Measurements from ENCODE around the gene NPTN. TPM values are rescaled to one million over a fixed set of nuclear protein-coding genes. Genes with fewer than 3 reads are reported as not detected.
"Not testable (repeated sequence)": the region's sequence is repeated elsewhere in the genome, so short reads cannot be mapped to it uniquely, and the experiment has no call there.

The NPTN gene
- total RNA-seq, 1 experiment from 2014 or later: 69.0 TPM

DNA sequence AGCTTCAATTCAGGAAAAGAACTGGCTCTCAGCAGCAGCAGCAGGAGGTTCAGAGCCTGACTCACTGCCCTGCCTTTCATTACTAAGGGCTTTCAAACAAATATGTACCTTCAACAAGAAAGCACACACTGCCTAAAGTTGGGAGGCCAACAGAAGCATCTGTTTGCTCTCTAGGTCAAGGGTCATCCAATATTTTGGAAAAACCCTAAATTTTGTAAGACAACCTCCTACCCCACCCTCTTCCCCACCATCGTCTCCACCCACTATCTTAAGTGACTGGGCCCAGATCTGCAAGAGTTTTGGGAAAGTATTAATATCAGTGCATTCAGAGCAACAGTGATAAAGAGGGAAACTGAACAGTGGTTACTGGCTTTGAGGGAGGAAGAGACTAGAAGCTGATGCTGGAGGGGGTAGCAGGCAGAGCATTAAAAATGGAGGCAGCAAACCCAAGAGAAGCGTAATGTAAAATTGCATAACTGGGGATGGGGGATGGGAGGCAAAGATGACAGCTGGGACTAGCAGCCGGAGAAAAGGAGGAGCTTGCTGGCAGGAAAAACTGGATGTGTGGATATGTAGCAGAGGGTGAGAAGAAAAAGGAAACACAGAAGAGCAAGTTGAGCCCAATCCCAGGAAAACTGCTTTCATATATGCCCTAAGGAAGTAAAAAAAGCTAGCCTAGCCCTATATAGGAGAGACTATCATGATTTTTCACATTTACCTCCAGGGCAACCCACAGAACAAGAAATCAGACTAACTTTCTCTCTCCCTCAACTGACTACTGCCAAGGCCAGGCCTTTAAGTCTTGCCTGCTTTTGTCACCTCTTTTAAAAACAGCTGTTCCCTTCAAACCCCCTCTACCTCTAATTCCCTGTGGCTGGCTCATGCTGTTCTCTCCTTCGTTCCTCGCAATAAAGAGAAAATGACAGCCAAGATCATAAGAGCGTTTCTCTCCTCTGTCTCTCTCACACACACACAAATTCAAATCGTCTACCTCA is 31.4 kb downstream of the NPTN start:
- peak; percentile 22 for DNase-seq (ENCODE audit: low read depth)

DNA sequence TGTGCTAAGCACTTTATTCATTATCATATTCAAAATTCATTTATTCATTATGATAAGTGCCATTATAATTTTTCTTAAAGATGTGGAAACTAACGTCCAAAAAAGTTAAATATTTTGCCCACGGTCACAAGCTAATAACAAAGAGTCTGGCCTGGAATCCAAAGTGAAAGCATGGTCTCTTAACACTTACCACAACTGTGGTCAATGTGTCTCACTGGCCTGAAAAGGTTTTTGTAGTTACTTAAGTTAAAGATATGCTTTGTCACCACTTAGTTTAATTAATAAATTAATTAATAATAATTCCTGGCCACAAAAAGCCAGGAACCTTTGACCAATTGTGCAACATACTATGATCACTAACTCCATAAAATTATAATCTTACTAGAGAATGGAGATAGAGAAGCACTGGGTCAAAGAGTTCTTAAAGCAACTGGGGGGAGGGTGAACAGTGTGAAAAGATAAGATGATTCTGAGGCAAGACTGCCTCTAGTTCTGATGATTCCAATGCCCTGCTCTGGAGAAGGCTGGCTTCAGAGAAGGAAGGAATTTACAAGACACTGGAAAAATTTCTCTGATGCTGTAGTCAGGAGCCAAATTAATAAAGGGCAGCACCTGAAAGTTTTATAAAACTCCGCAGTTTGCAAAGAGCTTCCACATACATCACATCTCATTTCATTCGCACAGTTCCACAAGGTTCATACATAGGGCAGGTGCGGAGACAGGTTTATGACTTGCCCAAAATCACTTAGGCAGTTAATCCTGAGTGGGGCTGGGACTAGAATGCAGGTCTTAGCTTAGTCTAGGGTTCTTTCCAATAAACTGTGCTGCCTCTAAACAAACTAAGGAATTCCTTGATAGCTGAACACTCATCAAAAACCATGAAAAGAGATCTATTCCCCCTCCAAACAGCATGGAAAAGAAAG is 32.5 kb downstream of the NPTN start:
- no peak for DNase-seq (ENCODE audit: low read depth)

DNA sequence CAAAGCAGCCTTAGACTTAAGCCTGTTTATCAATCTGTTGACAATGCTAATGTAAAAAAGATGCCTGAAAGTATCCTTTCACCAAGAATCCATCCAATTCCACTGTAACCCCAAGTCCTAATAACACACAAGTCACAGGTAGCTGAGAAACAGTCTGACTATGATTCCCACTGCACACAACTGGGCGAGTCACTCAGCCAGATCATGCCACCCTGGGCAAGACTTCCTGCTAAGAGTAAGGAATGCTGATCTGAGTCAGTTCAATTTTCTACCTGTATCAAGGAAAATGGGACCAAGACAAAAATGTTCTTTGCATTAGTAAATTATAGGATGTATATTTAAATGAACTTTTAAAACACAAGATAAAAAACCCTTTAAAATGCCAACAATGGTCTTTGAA is 33.3 kb downstream of the NPTN start:
- DNase-seq (ENCODE audit: low read depth): peak; percentile 35

DNA sequence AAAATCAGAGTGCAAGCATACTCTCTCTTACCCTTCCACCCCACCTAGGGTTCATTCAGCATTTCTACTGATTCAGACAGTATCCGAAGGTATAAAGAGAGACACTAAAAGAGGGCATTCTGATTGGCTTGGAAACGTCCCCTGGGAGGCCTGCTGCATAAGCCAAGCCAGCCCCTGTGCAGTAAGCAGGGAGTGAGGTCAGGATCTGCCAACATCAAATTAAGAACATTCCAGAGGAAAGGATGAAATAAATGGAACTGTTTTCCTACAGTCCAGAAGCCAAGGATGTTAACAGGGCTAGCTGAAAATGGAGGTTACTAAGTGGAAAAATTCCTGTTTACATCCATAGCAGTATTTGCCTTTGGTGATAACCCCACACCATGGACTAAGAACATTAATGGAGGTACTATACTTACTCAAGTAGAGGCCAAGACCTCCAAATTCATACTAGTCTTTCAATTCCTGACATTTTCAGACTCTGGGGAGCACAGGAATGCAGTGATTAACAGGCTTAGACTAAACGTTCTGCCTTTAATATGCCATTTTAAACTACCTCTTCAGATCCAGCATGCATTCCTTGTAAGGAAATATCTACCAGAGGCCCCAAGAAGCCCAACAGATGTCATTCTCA is 34.5 kb downstream of the NPTN start:
- DNase-seq (ENCODE audit: low read depth): no peak

DNA sequence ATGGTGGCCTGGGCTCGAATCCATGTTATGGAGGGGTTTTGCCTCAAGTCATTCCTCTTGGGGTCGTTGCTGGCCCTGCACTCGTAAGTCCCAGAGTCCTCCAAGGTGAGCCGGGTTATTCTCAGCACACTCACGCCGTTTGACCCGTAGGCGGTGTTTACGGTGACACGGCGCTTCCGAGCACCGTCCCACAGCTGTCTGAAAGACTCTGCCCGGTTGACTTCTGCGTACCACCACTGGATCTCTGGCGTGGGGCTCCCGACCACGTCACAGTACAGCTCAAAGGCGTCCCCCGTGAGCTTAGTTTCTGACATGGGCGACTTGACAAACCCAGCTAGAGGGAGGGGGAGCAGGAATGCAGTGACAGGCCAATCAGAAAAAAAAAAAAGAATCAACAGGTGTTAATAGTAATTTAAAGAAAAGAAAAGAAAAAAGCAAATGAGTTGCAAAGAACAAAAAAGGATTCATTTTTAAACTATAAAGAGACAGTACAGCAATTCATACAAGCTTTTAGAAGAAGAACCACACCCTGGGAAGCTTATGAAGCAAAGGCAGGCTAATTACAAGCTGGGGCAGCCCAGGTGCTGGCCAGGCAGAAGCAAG is 36.1 kb downstream of the NPTN start:
- DNase-seq (ENCODE audit: low read depth): no peak

DNA sequence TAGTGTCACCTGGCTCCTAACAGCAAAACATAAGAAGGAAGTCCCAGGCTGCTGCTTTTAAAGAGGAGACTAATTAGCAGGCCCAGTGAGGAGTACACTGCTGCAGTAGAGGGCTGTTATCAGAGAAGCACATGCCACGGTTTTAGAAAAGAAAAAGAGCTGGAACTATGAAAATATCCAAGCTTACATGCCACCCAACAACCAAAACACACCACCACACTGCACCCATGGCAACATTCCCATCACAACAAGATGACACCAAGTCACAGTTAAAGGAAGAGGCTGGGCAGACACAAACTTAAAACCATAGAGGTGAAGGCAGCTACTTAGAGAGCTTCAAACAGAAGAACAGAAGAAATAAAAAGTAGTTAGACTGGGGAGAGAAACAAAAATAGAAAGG is 37.0 kb downstream of the NPTN start:
- DNase-seq (ENCODE audit: low read depth): no peak

DNA sequence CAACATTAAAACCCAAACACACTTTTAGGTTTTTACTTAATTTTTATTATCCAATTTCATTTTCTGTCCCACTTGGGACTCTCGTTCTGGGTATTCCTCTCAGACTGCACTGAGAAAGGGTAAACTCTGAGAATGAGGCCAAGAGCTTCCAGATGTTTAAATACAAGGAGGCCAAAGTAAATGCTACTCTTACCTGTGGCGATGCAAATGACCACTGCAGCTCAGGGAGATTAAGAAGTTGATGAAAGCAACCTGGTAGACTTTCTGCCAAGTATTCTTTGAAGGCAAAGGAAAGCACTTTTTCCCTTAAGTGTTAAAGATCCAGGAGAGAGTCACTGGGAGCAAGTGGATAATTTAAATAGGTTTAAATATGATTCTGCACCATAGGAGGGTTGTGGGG is 39.1 kb downstream of the NPTN start:
- no peak for DNase-seq (ENCODE audit: low read depth)

DNA sequence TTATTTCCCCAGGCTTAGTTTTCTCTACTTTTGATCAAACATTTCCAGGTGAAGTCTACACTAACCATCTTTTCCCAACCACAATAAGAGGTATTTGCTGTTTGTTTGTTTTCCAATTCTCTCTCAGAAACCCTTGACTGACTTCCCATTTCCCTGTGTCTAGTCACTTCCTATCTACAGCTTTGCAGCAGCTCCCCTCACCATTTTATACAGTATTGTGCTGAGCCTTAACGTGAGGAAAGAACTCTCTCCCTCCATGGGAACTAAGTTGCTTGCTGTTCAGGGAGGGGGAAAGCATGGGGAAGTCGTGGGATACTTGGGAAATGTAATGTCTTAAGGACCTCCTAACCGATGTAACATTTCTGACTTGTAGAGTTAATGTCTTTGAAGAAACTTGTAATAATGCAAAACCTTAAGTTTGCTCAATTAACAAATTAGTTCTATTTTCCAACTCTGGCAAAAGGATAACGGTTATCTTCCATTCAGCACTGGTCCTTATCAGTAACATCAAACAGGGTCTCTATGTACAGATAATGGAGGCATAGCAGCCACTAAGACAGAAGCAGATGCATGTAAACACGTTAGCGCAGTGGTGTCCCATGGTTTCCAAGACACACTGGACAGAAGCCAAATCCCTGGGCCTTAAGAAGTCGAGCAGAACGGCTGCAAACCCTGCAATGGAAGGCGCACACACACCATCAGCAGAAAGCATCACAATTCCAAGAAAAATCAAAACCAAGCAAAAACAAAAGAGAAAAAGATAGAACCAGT is 39.7 kb downstream of the NPTN start:
- DNase-seq (ENCODE audit: low read depth): no peak

DNA sequence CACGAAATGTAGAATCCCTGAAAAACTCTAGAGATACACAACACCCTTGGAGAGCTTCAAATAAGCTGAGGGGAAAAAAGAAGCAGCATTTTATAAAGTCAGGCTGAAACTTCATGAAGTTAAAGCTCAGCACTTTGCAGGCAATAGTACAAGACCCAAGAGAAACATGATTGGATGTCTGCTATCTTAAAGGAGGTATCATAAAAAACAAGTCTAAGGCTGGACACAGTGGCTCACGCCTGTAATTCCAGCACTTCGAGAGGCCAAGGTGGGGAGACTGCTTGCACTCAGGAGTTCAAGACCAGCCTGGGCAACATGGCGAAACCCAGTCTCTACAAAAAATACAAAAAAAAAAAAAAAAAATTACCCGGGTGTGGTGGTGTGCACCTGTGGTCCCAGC is 42.9 kb downstream of the NPTN start:
- no peak for DNase-seq (ENCODE audit: low read depth)

DNA sequence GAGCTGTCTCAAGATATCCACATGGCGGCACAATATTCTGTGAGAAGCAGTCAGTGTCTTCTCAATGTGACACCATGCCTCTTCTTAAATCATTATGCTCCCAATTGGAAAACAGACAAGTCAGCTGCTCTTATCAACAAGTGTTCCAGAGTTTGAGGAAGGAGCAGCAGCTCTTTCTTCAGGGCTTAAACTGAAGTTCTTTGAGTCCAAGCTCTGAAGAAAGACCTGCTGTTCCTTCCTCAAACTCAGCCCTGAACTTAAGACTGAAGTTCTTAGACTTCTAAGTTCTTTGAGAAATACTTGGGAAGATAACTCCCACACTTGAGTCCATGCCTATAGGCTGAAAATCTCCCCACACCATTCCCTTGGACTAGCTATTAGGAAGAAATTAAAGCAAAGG is 43.4 kb downstream of the NPTN start:
- DNase-seq (ENCODE audit: low read depth): no peak

DNA sequence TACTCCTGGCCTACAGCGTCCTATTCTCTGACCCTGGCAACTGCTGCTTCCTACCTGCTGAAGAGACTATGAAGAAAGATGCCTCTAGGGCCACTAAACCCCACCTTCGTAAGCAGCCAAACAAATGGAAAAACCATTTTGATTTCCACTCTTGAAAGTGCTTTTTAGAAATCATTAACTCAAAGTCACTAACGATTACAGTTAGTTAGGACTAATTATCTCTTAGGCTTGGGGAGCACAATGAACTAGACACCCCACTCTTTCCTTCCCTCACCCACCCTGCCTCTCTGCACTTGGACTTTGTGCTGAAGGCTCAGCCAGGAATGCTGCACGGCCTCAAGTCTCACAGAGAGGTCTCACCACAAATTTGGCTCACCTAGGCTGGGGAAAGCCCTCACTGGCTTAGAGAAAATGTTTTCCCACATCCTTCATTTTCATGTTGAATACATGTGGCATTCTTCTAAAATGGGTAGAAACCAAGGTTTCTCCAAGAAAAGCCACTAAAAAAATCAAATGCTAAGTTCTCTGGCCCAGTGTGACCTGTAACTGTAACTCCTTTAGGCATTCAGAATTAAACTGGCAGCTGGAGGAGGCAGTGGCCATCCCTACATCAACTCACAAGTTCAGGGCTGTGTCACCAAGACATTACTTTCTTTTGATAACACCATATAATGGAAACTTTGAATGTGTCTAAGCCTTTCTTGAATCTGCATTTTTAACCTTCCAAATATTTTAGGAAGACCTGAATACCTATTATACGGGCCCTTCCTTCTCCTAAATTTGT is 47.1 kb downstream of the NPTN start:
- no peak for DNase-seq (ENCODE audit: low read depth)

DNA sequence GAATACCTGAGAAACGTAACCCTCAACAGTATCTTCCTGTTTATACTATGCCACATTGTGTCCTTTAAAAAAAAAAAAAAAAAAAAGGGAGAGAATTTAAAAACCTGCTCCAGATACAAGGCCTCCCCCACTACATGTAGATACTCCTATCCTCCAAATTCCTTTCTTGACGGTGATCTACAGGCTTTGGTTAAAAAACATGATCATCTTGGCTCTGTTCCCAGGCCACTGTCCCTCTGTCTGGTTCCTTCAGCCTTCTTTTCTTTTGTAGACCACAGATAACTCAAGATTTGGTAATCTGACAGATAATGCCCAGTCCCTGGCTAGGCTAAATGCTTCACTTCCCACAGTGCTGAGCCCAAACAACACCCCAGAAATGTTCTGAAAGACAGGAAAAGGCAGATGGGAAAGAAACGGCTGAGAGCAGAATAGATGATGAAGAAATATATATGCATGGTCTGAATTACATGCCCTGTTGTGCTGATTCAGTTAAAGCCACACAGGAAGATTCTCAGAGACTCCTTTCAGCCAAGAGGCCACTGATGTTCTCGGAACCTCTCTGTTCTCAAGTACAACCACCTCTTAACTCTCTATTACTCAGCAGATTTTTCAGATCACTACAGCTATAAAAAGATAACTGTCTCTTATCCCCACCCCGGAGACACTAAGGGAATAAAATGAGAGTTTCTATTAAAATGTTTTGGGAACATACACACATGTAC is 48.3 kb downstream of the NPTN start:
- DNase-seq (ENCODE audit: low read depth): no peak

DNA sequence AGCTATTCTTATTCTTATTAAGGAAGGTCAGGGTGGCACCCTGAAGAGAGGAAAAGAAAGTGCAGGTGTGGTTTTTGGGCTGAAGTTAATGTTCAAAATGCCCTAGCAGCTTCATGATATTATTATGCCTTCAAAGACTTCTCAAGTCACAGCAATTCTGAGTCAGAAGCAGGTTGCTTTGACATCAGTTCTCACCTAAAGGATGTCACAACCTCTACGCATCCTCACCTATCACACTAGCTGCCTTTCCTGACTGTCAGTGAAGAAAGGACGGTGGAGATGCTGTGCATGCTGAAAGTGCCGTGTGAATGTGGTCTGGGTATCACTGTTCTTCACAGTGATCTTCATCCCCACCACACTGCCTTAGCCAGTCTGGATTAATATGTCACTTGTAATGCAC is 49.6 kb downstream of the NPTN start:
- no peak for DNase-seq (ENCODE audit: low read depth)

DNA sequence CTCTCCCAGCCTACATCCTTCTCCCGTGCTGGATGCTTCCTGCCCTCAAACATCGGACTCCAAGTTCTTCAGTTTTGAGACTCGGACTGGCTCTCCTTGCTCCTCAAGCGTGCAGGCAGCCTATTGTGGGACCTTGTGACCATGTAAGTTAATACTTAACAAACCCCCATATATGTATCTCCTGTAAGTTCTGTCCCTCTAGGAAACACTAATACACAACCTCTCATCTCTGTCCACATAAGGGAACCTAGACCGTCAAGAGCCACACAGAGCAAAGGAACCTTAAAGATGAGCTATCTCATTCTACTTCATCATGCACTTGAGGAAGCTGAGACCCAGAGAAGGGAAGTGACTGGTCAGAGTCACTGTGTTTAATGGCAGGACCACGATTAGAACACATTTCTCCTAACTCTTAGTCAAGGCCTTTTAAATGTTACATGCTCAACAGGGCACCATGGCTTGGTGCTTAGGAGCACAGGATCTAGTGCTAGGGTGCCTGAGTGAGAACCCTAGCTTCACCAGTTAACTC is 50.3 kb downstream of the NPTN start:
- DNase-seq (ENCODE audit: low read depth): no peak

DNA sequence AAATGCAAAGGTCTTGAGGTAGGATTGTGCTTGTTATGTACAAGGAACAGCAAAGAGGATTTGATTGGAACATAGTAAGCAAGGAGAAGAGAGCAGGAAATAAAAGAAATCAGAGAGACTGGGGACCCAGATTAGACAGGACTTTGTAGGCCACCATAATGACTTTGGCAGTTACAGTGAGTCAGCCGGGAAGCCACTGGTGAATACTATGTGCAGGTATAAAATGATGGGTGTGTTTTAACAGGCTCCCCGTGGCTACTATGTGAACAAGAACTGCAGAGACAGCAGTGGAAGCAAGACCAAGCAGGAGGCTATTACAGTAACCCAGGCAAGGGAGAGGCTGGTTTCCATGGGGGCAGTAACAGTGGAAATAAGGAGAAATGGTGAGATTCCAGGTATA is 55.2 kb downstream of the NPTN start:
- DNase-seq (ENCODE audit: low read depth): no peak

DNA sequence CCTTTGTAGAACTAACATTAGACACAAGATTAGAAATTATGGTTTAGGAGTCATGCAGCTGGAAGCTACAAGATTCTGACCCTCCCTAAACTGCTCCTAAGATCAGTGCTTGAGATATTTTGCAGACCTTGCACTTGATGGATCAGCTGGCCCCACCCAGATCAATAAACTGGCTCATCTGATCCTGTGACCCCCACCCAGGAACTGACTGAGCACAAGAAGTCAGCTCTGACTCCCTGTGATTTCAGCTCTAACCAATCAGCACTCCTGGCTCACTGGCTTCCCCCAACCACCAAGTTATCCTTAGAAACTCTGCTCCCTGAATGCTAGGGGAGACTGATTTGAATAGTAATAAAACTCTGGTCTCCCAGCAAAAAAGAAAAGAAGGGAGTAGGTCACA is 55.6 kb downstream of the NPTN start:
- DNase-seq (ENCODE audit: low read depth): not testable (repeated sequence)

DNA sequence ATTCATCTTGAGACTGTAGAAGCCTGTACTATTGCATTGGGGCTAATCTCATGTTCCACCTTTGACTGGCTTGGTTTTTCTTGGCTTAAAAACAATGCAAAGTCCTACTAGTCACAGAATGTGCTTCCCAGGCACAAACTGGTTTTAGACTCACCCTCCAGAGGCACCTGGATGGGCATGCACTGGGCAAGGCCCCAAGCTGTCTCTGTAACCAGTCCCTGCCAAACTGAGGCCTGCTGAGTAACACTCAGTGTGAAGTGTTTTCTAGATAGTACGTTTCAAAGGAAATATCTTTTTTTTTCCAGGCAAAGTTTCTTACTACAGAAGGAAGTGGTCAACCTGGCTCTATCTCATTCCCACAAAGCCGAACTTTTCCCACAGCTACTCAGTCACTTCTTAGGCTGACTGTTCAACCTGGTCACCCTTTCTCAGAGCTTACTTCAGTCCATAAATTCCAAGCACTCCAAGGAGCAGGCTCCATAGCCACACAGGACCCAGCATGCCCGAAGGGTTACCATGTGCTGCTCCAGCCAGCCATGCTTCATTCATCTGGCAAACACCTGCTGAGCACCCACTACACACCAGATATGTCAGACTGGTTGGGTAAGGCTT is 57.4 kb downstream of the NPTN start:
- DNase-seq (ENCODE audit: low read depth): peak; percentile 9

DNA sequence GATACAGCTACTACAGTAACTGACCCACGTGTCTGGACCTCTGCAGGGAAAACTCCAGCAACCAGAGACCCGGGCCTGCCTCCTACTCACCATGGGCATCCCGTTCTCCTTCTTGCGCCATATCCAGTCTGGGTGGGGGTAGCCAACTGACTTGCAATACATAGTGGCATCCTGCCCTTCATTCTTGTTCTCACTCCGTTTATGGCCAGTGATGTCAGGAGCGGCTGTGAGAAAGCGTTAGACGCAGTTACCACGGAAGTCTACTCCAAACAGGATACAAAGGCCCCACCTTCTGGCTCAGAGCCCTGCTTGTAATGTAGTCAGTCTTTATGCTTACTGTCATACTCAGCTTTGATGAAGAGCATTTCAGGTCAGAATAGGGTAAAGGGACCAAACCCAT is 59.6 kb downstream of the NPTN start:
- no peak for DNase-seq (ENCODE audit: low read depth)

DNA sequence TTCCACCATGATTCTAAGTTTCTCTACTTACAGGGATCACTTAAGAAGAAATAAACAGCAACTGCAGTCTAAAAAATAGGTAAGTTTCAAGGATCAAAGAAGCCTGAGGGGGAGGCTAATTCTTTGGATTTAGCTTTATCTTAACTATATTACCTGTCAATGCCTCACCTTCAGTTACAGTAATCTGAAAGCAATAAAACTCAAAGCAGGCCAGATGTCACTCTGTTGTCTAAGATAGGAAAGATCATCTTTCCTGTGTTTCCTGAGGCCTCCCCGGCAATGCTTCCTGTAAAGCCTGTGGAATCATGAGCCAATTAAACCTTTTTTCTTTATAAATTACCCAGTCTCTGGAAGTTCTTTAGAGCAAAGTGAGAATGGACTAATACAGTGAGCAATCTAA is 60.2 kb downstream of the NPTN start:
- no peak for DNase-seq (ENCODE audit: low read depth)
